GM12891 (cell line): ENCODE results near the gene CXXC5.
A peak's percentile ranks its signal among the peaks of the same experiment; 100 is the strongest.

ENCODE experiments used
- DNase-seq: peaks from one replicate; pipeline ENCODE4 v3.0.0; 2011; ENCODE audit warnings: low spot score; ENCODE audit not compliant: insufficient read length
- FAIRE-seq: peaks from 2 replicates; lab custom pipeline; 2011; peaks lifted over from hg19 to GRCh38; lab: Jason Lieb, UNC
- PAX5 ChIP-seq: IDR thresholded peaks from 2 replicates; pipeline ENCODE4 v1.6.1; 2011; ENCODE audit warnings: low read length, moderate library complexity, mild to moderate bottlenecking; ENCODE audit not compliant: insufficient read depth, severe bottlenecking
- POLR2A ChIP-seq: IDR thresholded peaks from 2 replicates; pipeline ENCODE4 v1.6.1; 2011; ENCODE audit warnings: low read depth, low read length, control low read depth
- POLR2AphosphoS5 ChIP-seq: IDR thresholded peaks from 2 replicates; pipeline ENCODE4 v1.6.1; 2011; ENCODE audit warnings: low read depth, low read length, control low read depth
- POU2F2 ChIP-seq: IDR thresholded peaks from 2 replicates; pipeline ENCODE4 v1.6.1; 2011; ENCODE audit warnings: low read depth, mild to moderate bottlenecking, control low read depth, low read length, moderate library complexity
- SPI1 ChIP-seq: IDR thresholded peaks from 2 replicates; pipeline ENCODE4 v1.6.1; 2011; ENCODE audit warnings: low read depth, low read length, control low read depth
- TAF1 ChIP-seq: IDR thresholded peaks from 2 replicates; pipeline ENCODE4 v1.6.1; 2011; ENCODE audit warnings: low read depth, low read length, control low read depth

CXXC5 gene

GRCh38 chr5:139651853-139652787 lies 4.0 kb downstream of the CXXC5 start:
- TF ChIP-seq POLR2AphosphoS5 (no peak), SPI1 (no peak), POLR2A (no peak; the same call in 1 of the 2 replicates), PAX5 (no peak), TAF1 (no peak), POU2F2 (no peak)
- FAIRE-seq, result peak; percentile 31
- peak; percentile 90 for DNase-seq

GRCh38 chr5:139652788-139653241 lies 4.7 kb downstream of the CXXC5 start:
- peak; percentile 93 for FAIRE-seq

GRCh38 chr5:139653616-139654015 lies 5.5 kb downstream of the CXXC5 start:
- DNase-seq (no peak), FAIRE-seq (peak; percentile 9)
- TF ChIP-seq POLR2AphosphoS5 (no peak), SPI1 (no peak), POU2F2 (no peak), POLR2A (no peak), PAX5 (no peak), TAF1 (no peak)

More at GRCh38 chr5:139652788-139653241, 4.7 kb downstream of the CXXC5 start:
- TF ChIP-seq POU2F2, result peak; percentile 49; the same call in 1 of the 2 replicates
- no peak for TF ChIP-seq POLR2AphosphoS5
- DNase-seq, result no peak

- peak; percentile 84 for FAIRE-seq
- TF ChIP-seq SPI1 (peak; percentile 73), POLR2AphosphoS5 (no peak)
- DNase-seq, result no peak
Measured at GRCh38 chr5:139654464-139654863, 6.3 kb downstream of the CXXC5 start.

- no peak for FAIRE-seq
- TF ChIP-seq TAF1 (no peak), POLR2AphosphoS5 (no peak), POU2F2 (0 out of 2 replicates have a peak, but pooled peaks have one; percentile 11)
- DNase-seq, result no peak
Measured at GRCh38 chr5:139654871-139655491, 6.8 kb downstream of the CXXC5 start.

GRCh38 chr5:139655727-139656271 lies 7.7 kb downstream of the CXXC5 start:
- FAIRE-seq, result no peak
- DNase-seq, result no peak

GRCh38 chr5:139657363-139658321 lies 9.5 kb downstream of the CXXC5 start:
- DNase-seq, result no peak
- FAIRE-seq, result peak; percentile 23
- TF ChIP-seq TAF1 (no peak), SPI1 (no peak), PAX5 (no peak), POLR2AphosphoS5 (no peak), POU2F2 (no peak), POLR2A (no peak)

More at GRCh38 chr5:139655727-139656271, 7.7 kb downstream of the CXXC5 start:
- TF ChIP-seq TAF1, result no peak
- TF ChIP-seq SPI1, result no peak
- TF ChIP-seq POU2F2, result no peak
- TF ChIP-seq POLR2AphosphoS5, result no peak
- no peak for TF ChIP-seq PAX5
- no peak for TF ChIP-seq POLR2A

- no peak for FAIRE-seq
- no peak for TF ChIP-seq POLR2AphosphoS5
- no peak for TF ChIP-seq PAX5
- TF ChIP-seq POLR2A, result no peak
- TF ChIP-seq SPI1, result no peak
- no peak for TF ChIP-seq POU2F2
- TF ChIP-seq TAF1, result no peak
- no peak for DNase-seq
Measured at GRCh38 chr5:139658501-139658927, 10.4 kb downstream of the CXXC5 start.
